Measurements from ENCODE around the gene MALRD1.
A peak's percentile ranks its signal among the peaks of the same experiment; 100 is the strongest.

Gene MALRD1

GRCh38 chr10:19577381-19577780 is 528.8 kb downstream of the MALRD1 start:
- no peak for DNase-seq (ENCODE audit: low spot score)

DNA sequence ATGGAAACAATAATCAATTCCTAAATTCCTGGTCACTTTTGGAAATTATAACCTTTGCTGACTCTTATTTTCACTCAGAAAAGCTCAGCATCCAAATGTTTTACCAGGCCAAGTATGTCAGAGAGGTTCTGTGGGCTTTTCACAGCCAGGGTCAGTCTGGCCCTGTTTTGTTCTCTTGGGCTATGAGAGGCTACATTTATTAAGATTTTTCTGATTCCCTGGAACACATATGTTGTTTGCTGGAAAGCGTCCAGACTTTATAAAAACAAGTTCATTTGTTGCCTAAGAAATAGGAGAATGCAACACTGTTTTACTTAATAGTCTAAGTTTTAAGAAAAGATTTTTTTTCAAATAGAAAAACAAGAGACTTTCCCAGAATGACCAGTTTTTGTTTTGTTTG is 529.2 kb downstream of the MALRD1 start:
- DNase-seq (ENCODE audit: low spot score): no peak

- no peak for DNase-seq (ENCODE audit: low spot score)
Measured at GRCh38 chr10:19578571-19578970, 530.0 kb downstream of the MALRD1 start.

DNA sequence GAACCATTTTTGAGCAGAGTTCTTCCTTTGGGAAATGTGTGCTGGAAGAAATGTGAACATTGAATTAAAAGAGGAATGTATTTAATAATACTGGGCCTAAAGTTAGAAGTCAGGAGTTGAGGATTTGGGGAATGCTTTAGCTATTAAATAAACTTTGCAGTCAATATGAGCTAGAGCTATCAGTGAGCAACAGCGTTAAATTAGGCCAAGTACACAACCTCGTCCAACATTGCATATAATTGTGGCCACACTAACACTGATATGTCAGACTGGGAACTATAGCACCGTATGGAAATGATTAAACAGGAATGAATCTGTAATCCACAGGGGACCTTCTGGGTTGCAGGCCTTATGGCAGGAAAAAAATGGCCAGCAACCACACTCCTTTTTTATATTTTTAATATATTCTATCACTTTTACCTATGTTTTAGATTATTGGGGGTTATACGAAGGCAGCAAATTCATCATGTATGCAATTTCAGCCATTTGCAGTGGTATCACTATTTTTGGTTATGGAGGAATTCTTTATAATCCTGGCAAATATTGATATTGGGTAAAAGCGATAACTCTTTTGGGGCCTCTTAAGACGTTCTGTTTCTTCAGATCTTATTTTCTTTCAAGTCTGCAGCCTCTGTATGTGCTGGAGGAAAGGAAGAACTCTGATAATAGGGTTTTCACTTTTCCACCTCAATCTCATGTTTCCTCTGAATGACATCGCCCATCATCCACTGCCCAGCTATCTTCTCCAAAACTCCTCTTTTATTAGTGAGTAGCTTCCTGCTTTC is 531.4 kb downstream of the MALRD1 start:
- DNase-seq (ENCODE audit: low spot score): no peak

- no peak for DNase-seq (ENCODE audit: low spot score)
Measured at GRCh38 chr10:19580691-19581090, 532.1 kb downstream of the MALRD1 start.

DNA sequence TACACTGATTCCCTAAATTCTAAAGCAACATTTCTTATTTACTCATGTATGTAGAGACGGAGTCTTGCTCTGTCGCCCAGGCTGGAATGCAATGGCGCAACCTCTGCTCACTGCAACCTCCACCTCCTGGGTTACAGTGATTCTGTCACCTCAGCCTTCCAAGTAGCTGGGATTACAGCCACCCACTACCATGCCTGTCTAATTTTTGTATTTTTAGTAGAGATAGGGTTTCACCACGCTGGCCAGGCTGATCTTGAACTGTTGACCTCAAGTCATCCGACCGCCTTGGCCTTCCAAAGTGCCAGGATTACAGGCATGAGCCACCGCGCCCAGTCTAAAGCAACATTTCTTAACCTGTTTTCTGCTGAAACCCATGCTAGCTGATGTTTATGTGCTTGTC is 540.0 kb downstream of the MALRD1 start:
- DNase-seq (ENCODE audit: low spot score): no peak

DNA sequence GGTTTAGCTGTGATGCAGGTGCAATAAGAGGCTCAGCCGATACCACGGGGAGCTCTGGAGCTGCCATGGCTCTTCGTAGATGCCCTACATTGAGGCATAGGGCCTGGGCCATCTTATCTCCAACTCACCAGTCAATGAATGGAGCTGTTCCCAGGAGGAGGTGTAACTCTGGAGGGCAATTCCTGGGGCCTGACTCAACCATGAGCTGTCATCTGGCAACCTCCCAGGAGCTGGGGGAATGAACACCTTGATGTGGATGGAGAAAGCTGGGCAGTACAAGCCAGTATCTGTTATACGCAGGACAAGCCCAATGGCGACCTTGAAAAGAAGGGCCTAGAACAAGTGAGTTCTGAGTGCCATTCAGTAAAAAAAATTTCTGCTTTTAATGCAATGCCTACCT is 543.7 kb downstream of the MALRD1 start:
- no peak for DNase-seq (ENCODE audit: low spot score)

DNA sequence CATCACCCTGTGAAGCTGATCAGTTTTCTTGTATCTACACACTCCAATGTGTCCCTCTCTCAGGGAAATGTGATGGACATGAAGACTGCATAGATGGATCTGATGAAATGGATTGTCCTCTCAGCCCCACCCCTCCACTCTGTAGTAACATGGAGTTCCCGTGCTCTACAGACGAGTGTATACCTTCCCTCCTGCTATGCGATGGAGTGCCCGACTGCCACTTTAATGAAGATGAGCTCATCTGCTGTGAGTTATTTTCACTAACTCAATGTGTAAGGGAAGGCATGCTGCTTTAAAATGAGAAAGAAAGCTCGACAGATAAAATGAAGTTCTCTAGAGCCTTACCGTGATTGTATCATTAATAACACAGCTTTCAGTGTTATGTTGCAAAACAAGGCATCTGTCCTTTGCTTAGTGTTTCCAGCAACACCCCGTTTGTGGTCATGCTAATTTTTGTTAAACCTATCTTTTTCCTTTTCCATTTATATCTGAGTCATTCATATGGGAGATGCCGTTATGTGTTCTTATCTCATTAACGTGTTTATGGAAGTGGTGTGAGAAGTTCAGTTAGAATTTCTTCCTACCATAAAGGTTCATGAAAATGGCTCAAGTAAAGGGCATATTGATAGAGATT is 546.7 kb downstream of the MALRD1 start:
- DNase-seq (ENCODE audit: low spot score): no peak

DNA sequence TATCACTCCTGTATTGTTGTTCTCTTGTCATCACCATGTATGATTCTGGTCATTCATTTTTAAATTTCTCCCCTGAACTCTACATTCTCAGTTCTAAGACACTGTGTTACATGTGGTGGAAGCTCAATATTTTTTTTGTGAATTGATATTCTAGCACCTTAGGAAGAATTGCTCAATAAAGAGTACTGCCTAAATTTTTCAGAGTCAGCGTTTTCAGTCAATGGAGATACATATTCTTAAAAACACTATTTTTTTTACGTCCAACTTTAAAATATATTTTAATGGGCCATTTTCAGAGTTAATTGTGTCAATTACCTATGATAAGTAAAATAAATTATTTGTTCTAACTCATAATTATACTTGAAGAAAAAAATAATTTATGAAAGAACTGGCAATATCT is 557.2 kb downstream of the MALRD1 start:
- DNase-seq (ENCODE audit: low spot score): no peak

- no peak for DNase-seq (ENCODE audit: low spot score)
Measured at GRCh38 chr10:19606968-19607367, 558.4 kb downstream of the MALRD1 start.

GRCh38 chr10:19611775-19612174 is 563.2 kb downstream of the MALRD1 start:
- no peak for DNase-seq (ENCODE audit: low spot score)

DNA sequence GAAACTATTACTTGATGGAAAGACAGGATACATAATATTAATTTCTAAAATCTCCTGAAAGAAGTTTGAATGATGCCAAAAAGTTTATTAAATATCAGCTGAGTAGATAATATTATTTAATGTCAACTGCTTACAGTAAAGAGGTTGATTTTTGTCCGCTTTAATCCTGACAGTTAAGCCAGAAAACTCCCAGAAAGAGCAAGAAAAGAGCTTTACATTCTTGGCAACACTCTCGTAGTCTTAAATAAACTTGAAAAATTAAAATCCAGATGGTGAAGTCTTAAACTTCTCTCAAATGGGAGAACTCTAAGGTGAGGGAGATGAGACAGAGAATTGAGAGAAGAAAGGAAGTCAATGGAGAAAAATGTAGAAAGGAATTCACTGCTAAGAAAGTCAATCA is 568.4 kb downstream of the MALRD1 start:
- DNase-seq (ENCODE audit: low spot score): no peak

DNA sequence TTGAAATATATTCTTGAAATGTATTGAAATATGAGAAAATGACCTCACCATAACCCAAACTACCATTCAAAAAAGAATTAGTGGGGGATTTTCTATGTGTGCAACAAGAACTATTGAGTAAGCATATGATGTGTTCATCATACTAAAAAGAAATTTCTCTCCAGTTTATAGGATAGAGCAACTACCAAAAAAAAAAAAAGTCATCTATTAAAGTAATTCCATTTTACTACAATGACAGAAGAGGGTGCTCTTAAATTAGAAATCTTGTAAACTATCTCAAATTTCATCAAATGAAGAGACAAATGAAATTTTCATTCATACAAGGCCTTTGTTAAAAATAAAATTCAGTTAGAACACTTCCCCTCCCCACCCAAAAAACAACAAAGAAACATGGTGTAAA is 572.2 kb downstream of the MALRD1 start:
- no peak for DNase-seq (ENCODE audit: low spot score)

DNA sequence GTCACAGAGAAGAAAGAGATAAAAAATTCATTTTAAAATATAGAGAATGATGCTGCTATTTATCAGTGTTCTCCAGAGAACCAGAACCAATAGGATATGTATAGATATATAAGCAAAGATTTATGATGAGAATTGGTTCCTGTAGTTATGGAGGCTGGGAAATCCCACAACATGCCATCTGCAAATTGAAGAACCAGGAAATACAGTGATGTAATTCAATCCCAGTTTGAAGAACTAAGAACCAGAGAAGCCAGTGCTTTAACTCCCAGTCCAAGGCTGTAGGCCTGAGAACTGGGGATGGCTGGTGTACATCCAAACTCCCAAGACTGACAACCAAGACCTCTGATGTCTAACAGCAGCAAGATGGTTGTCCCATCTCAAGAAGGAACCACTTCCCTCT is 574.7 kb downstream of the MALRD1 start:
- DNase-seq (ENCODE audit: low spot score): no peak

DNA sequence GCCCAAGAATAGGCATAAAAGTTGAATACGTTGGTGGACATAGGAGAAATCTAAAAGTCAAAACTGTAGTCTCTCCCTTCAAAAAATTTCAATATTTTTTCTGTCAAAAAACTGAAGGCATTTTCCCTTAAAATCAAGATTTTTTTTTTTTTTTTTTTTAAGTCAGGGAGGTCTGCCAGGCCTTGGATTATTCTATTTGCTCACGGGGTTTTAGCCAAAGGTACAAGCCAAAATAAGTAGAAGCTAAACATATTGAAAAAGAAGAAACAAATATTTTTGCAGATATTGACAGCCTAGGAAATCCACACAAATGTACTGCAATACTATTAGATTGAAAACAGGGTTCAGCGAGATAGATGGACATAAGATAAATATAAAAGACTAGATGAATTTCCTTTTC is 577.6 kb downstream of the MALRD1 start:
- no peak for DNase-seq (ENCODE audit: low spot score)

DNA sequence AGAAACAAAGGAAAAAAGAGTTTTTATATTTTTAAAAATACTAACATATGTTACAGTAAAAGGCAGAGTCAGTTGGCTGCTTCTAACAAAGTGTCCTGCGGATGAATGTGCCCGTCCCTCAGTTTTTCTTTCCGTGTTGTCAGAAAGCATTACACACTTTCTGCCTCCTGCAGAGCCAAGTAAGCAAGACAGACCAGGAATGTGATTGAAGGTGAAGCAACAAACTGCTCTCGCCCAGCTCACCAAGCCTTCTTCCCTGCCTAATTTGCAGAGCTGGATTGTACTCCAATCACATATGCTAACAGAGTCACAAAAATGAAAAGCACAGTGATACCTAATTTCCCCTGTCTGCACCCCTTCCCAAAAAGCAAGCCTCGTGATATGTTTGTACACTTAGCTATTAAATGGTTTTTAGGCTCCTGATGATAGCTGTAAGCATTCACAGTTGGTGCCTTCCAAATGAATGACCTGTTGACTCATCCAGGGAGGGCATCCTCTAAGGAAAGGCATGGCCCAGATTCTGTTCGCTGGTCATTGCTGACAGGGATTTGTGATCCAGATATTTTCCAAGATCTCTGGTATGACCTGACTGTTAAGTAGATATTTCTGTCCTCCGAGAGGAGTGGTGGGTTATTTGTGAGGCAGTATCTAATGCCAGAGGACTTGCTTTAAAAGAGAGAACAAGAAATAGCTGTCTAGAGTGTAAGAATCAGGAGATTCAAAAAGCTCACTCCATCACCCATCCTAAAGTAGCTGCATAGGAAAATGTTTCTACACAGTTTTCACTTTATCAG is 580.4 kb downstream of the MALRD1 start:
- peak; percentile 9 for DNase-seq (ENCODE audit: low spot score)

GRCh38 chr10:19629567-19629966 is 581.0 kb downstream of the MALRD1 start:
- DNase-seq (ENCODE audit: low spot score): peak; percentile 72

GRCh38 chr10:19634163-19634562 is 585.6 kb downstream of the MALRD1 start:
- DNase-seq (ENCODE audit: low spot score): no peak

DNA sequence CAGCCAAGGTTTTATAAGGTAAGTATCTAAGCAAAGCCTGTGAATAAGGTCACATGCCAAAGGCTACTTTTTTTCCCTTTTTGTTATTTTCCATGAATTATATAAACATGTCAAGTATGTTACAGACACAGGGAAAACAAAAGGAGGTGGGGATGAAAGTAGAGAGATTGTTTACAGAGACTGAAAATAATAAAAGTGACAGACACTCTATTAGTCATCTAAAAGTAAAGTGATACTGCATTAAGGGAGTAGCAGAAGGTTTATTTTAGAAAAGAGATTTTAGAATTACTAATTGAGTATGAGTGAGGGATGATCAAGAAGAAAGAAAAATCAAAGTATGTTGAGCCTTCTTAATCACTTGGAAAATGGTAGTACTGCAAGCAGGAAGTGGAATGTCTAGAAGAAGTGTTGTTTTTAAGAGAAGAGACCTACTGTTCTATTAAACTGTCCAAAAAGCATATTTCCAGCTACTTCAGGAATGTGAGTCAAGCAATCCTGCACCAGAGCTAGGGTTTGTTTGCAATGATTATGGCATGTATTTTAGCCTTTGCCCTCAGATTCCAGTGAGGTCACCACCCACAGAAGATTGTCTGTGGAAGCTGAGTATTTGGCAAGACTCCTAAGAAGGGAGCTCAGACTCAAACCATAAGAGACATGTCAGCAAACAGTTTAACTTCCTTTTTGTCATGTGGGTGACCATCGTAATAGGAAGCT is 589.7 kb downstream of the MALRD1 start:
- DNase-seq (ENCODE audit: low spot score): peak; percentile 44

- no peak for DNase-seq (ENCODE audit: low spot score)
Measured at GRCh38 chr10:19638896-19639233, 590.3 kb downstream of the MALRD1 start.

GRCh38 chr10:19640566-19641263 is 592.1 kb downstream of the MALRD1 start:
- no peak for DNase-seq (ENCODE audit: low spot score)

GRCh38 chr10:19651549-19651948 is 602.9 kb downstream of the MALRD1 start:
- DNase-seq (ENCODE audit: low spot score): no peak

All from globus pallidus (tissue), 1 donor.